ENCODE measurements around the gene LDAH.

Gene LDAH

GRCh38 chr2:20667531-20668401 is 155.1 kb downstream of the LDAH start:
- no peak for DNase-seq (ENCODE audit: low spot score)

- DNase-seq (ENCODE audit: low spot score) = no peak
These were observed 155.8 kb downstream of the LDAH start for GRCh38 chr2:20667151-20667530.

GRCh38 chr2:20666304-20667150 is 156.4 kb downstream of the LDAH start, which contains the start of gene GDF7:
Gene GDF7 (plus strand): TSS chr2:20667144. CDS start chr2:20667240, 96 bp downstream.
- no peak for DNase-seq (ENCODE audit: low spot score)

GRCh38 chr2:20666005-20666303 is 156.9 kb downstream of the LDAH start:
- DNase-seq (ENCODE audit: low spot score) = no peak

GRCh38 chr2:20665243-20666004 is 157.5 kb downstream of the LDAH start:
- no peak for DNase-seq (ENCODE audit: low spot score)

- no peak for DNase-seq (ENCODE audit: low spot score)
These were observed 158.3 kb downstream of the LDAH start for GRCh38 chr2:20664431-20665242.

- DNase-seq (ENCODE audit: low spot score) = no peak
These were observed 158.9 kb downstream of the LDAH start for GRCh38 chr2:20664071-20664390.

GRCh38 chr2:20663196-20664070 is 159.5 kb downstream of the LDAH start:
- no peak for DNase-seq (ENCODE audit: low spot score)

GRCh38 chr2:20662308-20662937 is 160.5 kb downstream of the LDAH start:
- no peak for DNase-seq (ENCODE audit: low spot score)

- DNase-seq (ENCODE audit: low spot score) = peak; percentile 70
These were observed 161.2 kb downstream of the LDAH start for GRCh38 chr2:20661421-20662307.

- no peak for DNase-seq (ENCODE audit: low spot score)
These were observed 162.1 kb downstream of the LDAH start for GRCh38 chr2:20660506-20661420.

- DNase-seq (ENCODE audit: low spot score) = no peak
These were observed 165.2 kb downstream of the LDAH start for GRCh38 chr2:20657522-20658235.

GRCh38 chr2:20656561-20656960 is 166.3 kb downstream of the LDAH start:
- no peak for DNase-seq (ENCODE audit: low spot score)

- DNase-seq (ENCODE audit: low spot score) = no peak
These were observed 168.4 kb downstream of the LDAH start for GRCh38 chr2:20654535-20654813.

- no peak for DNase-seq (ENCODE audit: low spot score)
These were observed 169.0 kb downstream of the LDAH start for GRCh38 chr2:20653695-20654534.

GRCh38 chr2:20652673-20653575 is 170.0 kb downstream of the LDAH start:
- DNase-seq (ENCODE audit: low spot score) = no peak
